Measurements from ENCODE around the gene ENPEP. TPM values are rescaled to one million over a fixed set of nuclear protein-coding genes. Genes with fewer than 3 reads are reported as not detected.
"Not testable (repeated sequence)": the region's sequence is repeated elsewhere in the genome, so short reads cannot be mapped to it uniquely, and the experiment has no call there.

ENPEP gene
- total RNA-seq, 2 experiments from 2014 or later = not detected

- Mint-ChIP-seq H3K36me3 (no peaks in the 10 kb centered on the region), H3K4me1 (no peaks in the 10 kb centered on the region), H3K27me3 (peaks cover 12% of the 10 kb centered on the region), H3K27ac (no peak overlapping the region), H3K9me3 (peaks cover 3% of the 10 kb centered on the region), H3K4me3 (no peak overlapping the region)
- DNase-seq = no peak
Measured at GRCh38 chr4:110474481-110474880, 1.5 kb upstream of the ENPEP start.

GRCh38 chr4:110475080-110475479, 875 bp upstream of the ENPEP start:
- not testable (repeated sequence) for H3K27ac Mint-ChIP-seq, H3K36me3 Mint-ChIP-seq, H3K4me1 Mint-ChIP-seq, DNase-seq, H3K4me3 Mint-ChIP-seq, H3K9me3 Mint-ChIP-seq
- peaks cover 12% of the 10 kb centered on the region for H3K27me3 Mint-ChIP-seq

GRCh38 chr4:110477836-110478235, 1.9 kb downstream of the ENPEP start:
- peaks cover 30% of the 10 kb centered on the region for H3K27me3 Mint-ChIP-seq
- H3K4me3 Mint-ChIP-seq = no peak overlapping the region
- no peaks in the 10 kb centered on the region for H3K9me3 Mint-ChIP-seq
- H3K36me3 Mint-ChIP-seq = no peaks in the 10 kb centered on the region
- H3K27ac Mint-ChIP-seq = no peak overlapping the region
- no peak for DNase-seq
- no peaks in the 10 kb centered on the region for H3K4me1 Mint-ChIP-seq

- no peaks in the 10 kb centered on the region for H3K36me3 Mint-ChIP-seq
- no peaks in the 10 kb centered on the region for H3K9me3 Mint-ChIP-seq
- no peak overlapping the region for H3K27ac Mint-ChIP-seq
- no peak for DNase-seq
- no peak overlapping the region for H3K4me3 Mint-ChIP-seq
- peaks cover 34% of the 10 kb centered on the region for H3K27me3 Mint-ChIP-seq
- H3K4me1 Mint-ChIP-seq = peaks cover 2% of the 10 kb centered on the region
Measured at GRCh38 chr4:110480031-110480549, 4.1 kb downstream of the ENPEP start.

- H3K4me1 Mint-ChIP-seq = peaks cover 2% of the 10 kb centered on the region
- no peak overlapping the region for H3K27ac Mint-ChIP-seq
- no peaks in the 10 kb centered on the region for H3K36me3 Mint-ChIP-seq
- no peak overlapping the region for H3K4me3 Mint-ChIP-seq
- H3K27me3 Mint-ChIP-seq = peaks cover 28% of the 10 kb centered on the region
- DNase-seq = no peak
- no peaks in the 10 kb centered on the region for H3K9me3 Mint-ChIP-seq
Measured at GRCh38 chr4:110480746-110481271, 4.9 kb downstream of the ENPEP start.

- Mint-ChIP-seq H3K27ac (no peak overlapping the region), H3K27me3 (peaks cover 32% of the 10 kb centered on the region), H3K36me3 (no peaks in the 10 kb centered on the region), H3K9me3 (no peaks in the 10 kb centered on the region), H3K4me1 (peaks cover 2% of the 10 kb centered on the region), H3K4me3 (no peak overlapping the region)
- DNase-seq = no peak
Measured at GRCh38 chr4:110483516-110483915, 7.6 kb downstream of the ENPEP start.

GRCh38 chr4:110484029-110484428, 8.1 kb downstream of the ENPEP start:
- Mint-ChIP-seq H3K4me3 (no peak overlapping the region), H3K27ac (no peak overlapping the region), H3K4me1 (peaks cover 2% of the 10 kb centered on the region), H3K36me3 (no peaks in the 10 kb centered on the region), H3K27me3 (peaks cover 32% of the 10 kb centered on the region), H3K9me3 (no peaks in the 10 kb centered on the region)
- DNase-seq = no peak

- H3K9me3 Mint-ChIP-seq = no peaks in the 10 kb centered on the region
- H3K4me1 Mint-ChIP-seq = peaks cover 2% of the 10 kb centered on the region
- H3K27me3 Mint-ChIP-seq = peaks cover 32% of the 10 kb centered on the region
- H3K27ac Mint-ChIP-seq = no peak overlapping the region
- no peak overlapping the region for H3K4me3 Mint-ChIP-seq
- DNase-seq = no peak
- H3K36me3 Mint-ChIP-seq = no peaks in the 10 kb centered on the region
Measured at GRCh38 chr4:110484767-110485166, 8.8 kb downstream of the ENPEP start.

GRCh38 chr4:110485452-110485851, 9.5 kb downstream of the ENPEP start:
- Mint-ChIP-seq H3K4me1 (peaks cover 2% of the 10 kb centered on the region), H3K36me3 (no peaks in the 10 kb centered on the region), H3K4me3 (no peak overlapping the region), H3K9me3 (no peaks in the 10 kb centered on the region), H3K27ac (no peak overlapping the region), H3K27me3 (peaks cover 32% of the 10 kb centered on the region)
- DNase-seq = no peak

- Mint-ChIP-seq H3K4me1 (peaks cover 2% of the 10 kb centered on the region), H3K27ac (no peak overlapping the region), H3K9me3 (no peaks in the 10 kb centered on the region), H3K27me3 (peaks cover 28% of the 10 kb centered on the region), H3K4me3 (no peak overlapping the region), H3K36me3 (no peaks in the 10 kb centered on the region)
- no peak for DNase-seq
Measured at GRCh38 chr4:110486256-110486655, 10.3 kb downstream of the ENPEP start.

GRCh38 chr4:110486850-110487249, 10.9 kb downstream of the ENPEP start:
- not testable (repeated sequence) for H3K4me3 Mint-ChIP-seq, DNase-seq, H3K9me3 Mint-ChIP-seq, H3K27ac Mint-ChIP-seq, H3K36me3 Mint-ChIP-seq, H3K4me1 Mint-ChIP-seq
- H3K27me3 Mint-ChIP-seq = peaks cover 22% of the 10 kb centered on the region

- H3K4me3 Mint-ChIP-seq = no peak overlapping the region
- no peaks in the 10 kb centered on the region for H3K9me3 Mint-ChIP-seq
- H3K4me1 Mint-ChIP-seq = peaks cover 2% of the 10 kb centered on the region
Measured at GRCh38 chr4:110487873-110488272, 11.9 kb downstream of the ENPEP start.

GRCh38 chr4:110489901-110490508, 14.1 kb downstream of the ENPEP start:
- Mint-ChIP-seq H3K4me3 (no peak overlapping the region), H3K4me1 (no peaks in the 10 kb centered on the region), H3K36me3 (no peaks in the 10 kb centered on the region), H3K27me3 (peaks cover 25% of the 10 kb centered on the region), H3K27ac (no peak overlapping the region), H3K9me3 (no peaks in the 10 kb centered on the region)
- no peak for DNase-seq

More at GRCh38 chr4:110487873-110488272, 11.9 kb downstream of the ENPEP start:
- no peak for DNase-seq
- Mint-ChIP-seq H3K27me3 (peaks cover 15% of the 10 kb centered on the region), H3K27ac (no peak overlapping the region), H3K36me3 (no peaks in the 10 kb centered on the region)

- no peak for DNase-seq
- Mint-ChIP-seq H3K9me3 (no peaks in the 10 kb centered on the region), H3K36me3 (no peaks in the 10 kb centered on the region), H3K4me1 (no peaks in the 10 kb centered on the region), H3K4me3 (no peak overlapping the region), H3K27ac (no peak overlapping the region), H3K27me3 (peaks cover 25% of the 10 kb centered on the region)
Measured at GRCh38 chr4:110492522-110492921, 16.6 kb downstream of the ENPEP start.

GRCh38 chr4:110493520-110493919, 17.6 kb downstream of the ENPEP start:
- peaks cover 25% of the 10 kb centered on the region for H3K27me3 Mint-ChIP-seq
- no peak for DNase-seq
- H3K4me3 Mint-ChIP-seq = no peak overlapping the region
- no peaks in the 10 kb centered on the region for H3K36me3 Mint-ChIP-seq
- H3K27ac Mint-ChIP-seq = no peak overlapping the region
- H3K4me1 Mint-ChIP-seq = no peaks in the 10 kb centered on the region
- H3K9me3 Mint-ChIP-seq = no peaks in the 10 kb centered on the region

- Mint-ChIP-seq H3K36me3 (no peaks in the 10 kb centered on the region), H3K9me3 (peaks cover 2% of the 10 kb centered on the region), H3K27me3 (peaks cover 30% of the 10 kb centered on the region), H3K27ac (no peak overlapping the region), H3K4me3 (no peak overlapping the region), H3K4me1 (no peaks in the 10 kb centered on the region)
- no peak for DNase-seq
Measured at GRCh38 chr4:110498420-110498819, 22.5 kb downstream of the ENPEP start.
